Ascending aorta (tissue), 2 donors: ENCODE measurements around the gene TMX3. TPM values are rescaled to one million over a fixed set of nuclear protein-coding genes. Genes with fewer than 3 reads are reported as not detected.

ENCODE experiments used
- DNase-seq, 2 donors: peaks; one replicate each; pipeline ENCODE4 v3.0.0-alpha.2; 2019; ENCODE audit warnings: low spot score in 2 of 2
- H3K27ac ChIP-seq, 2 donors: fragments of 200-600 bp; sonication (generic); one replicate each; pipeline ENCODE4 v1.5.1; 2016 to 2017; ENCODE audit warnings: mild to moderate bottlenecking in 1 of 2
- H3K27me3 ChIP-seq: fragments of 200-600 bp; sonication (generic); one replicate; pipeline ENCODE4 v1.5.1; 2017
- H3K36me3 ChIP-seq, 2 donors: fragments of 200-600 bp; sonication (generic); one replicate each; pipeline ENCODE4 v1.5.1; 2016
- H3K4me1 ChIP-seq, 2 donors: fragments of 200-600 bp; sonication (generic); one replicate each; pipeline ENCODE4 v1.5.1; 2016 to 2017; ENCODE audit warnings: mild to moderate bottlenecking in 1 of 2
- H3K4me3 ChIP-seq, 2 donors: fragments of 200-600 bp; sonication (generic); one replicate each; pipeline ENCODE4 v1.5.1; 2016 to 2017; ENCODE audit warnings: mild to moderate bottlenecking in 1 of 2
- H3K9me3 ChIP-seq, 2 donors: fragments of 200-600 bp; sonication (generic); one replicate each; pipeline ENCODE4 v1.5.1; 2016
- CTCF ChIP-seq, 3 experiments: fragments of 200-600 bp in 2 of 3; fragments of 450-650 bp in 1 of 3; sonication (generic) in 2 of 3; IDR thresholded peaks; one replicate each; pipeline ENCODE4 v1.5.1; 2016 to 2019; ENCODE audit warnings: antibody characterized with exemption in 3 of 3, mild to moderate bottlenecking in 1 of 3, moderate library complexity in 1 of 3
- intact Hi-C: fragments of 100-400 bp; cut with DNase I; formaldehyde crosslinking; loops from one replicate; pipeline ENCODE4 v1.15.1; 2023
- total RNA-seq: library from RNA; depleted of rRNA; stranded (reverse); fragments of >200 nt; gene quantifications from one replicate; pipeline ENCODE4 v1.1.0, GENCODE V29; 2016

Gene TMX3
- total RNA-seq, 1 donor from 2014 or later = 12.9 TPM

GRCh38 chr18:68667121-68667520, 47.8 kb downstream of the TMX3 start:
- Histone ChIP-seq H3K4me1 (no peaks in the 10 kb centered on the region), H3K27ac (no peak overlapping the region), H3K4me3 (no peak overlapping the region), H3K36me3 (no peaks in the 10 kb centered on the region), H3K27me3 (no peaks in the 10 kb centered on the region), H3K9me3 (no peaks in the 10 kb centered on the region)
- DNase-seq = no peak
- no peak for TF ChIP-seq CTCF (IDR thresholded peaks at IDR 0.05)
- intact Hi-C loops = no loop called here

- H3K27ac ChIP-seq = no peak overlapping the region
- H3K27me3 ChIP-seq = no peaks in the 10 kb centered on the region
- H3K4me3 ChIP-seq = no peak overlapping the region
- DNase-seq = no peak
- intact Hi-C loops = no loop called here
- no peaks in the 10 kb centered on the region for H3K36me3 ChIP-seq
- no peaks in the 10 kb centered on the region for H3K4me1 ChIP-seq
- no peaks in the 10 kb centered on the region for H3K9me3 ChIP-seq
- TF ChIP-seq CTCF (IDR thresholded peaks at IDR 0.05) = no peak
Observed at GRCh38 chr18:68666381-68666780, 48.5 kb downstream of the TMX3 start.

DNA sequence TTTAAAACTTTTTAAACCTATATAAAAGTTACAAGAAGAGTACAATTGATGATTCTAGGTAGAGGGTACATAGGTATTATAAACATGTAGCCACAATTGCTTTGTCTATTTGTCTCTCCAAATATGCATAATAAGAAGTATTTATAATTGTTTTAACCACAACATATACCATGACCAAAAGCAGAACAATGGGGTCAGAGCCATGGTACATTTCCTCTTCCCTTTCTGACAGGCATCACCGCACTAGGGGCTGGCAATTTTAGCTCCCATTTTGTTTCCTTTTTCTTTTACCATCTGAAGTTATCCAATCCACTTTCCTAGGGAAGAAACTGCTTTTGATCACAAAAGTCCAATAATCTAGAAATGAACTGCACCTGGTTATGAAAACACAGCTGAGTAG, 49.3 kb downstream of the TMX3 start:
- Histone ChIP-seq H3K9me3 (no peaks in the 10 kb centered on the region), H3K36me3 (no peaks in the 10 kb centered on the region), H3K27me3 (no peaks in the 10 kb centered on the region), H3K27ac (no peak overlapping the region), H3K4me3 (no peak overlapping the region), H3K4me1 (no peaks in the 10 kb centered on the region)
- no peak for DNase-seq
- TF ChIP-seq CTCF (IDR thresholded peaks at IDR 0.05) = no peak
- intact Hi-C loops = no loop called here

DNA sequence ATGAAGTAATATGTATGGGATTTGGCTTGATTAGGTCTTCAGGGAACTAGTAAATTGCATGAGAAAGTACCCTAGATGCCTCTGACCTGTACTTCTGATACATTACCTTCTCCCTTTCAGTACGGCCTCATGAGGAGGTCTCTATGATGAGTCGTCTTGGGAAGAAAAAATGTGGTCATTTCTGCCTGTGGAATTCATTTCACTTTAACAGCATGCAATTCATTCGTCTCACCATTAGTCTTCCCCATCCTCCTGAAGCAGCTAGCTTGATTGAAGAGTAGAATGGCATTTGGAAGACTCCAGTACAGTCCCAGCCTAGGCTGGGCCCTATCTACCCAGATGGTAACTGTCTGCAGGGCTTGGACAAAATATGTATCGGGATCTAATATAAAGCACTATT, 52.2 kb downstream of the TMX3 start:
- no peak for TF ChIP-seq CTCF (IDR thresholded peaks at IDR 0.05)
- intact Hi-C loops = no loop called here
- no peaks in the 10 kb centered on the region for H3K4me1 ChIP-seq
- no peaks in the 10 kb centered on the region for H3K9me3 ChIP-seq
- no peak overlapping the region for H3K4me3 ChIP-seq
- no peaks in the 10 kb centered on the region for H3K27me3 ChIP-seq
- no peak overlapping the region for H3K27ac ChIP-seq
- no peak for DNase-seq
- H3K36me3 ChIP-seq = no peaks in the 10 kb centered on the region

- H3K36me3 ChIP-seq = no peaks in the 10 kb centered on the region
- H3K27me3 ChIP-seq = no peaks in the 10 kb centered on the region
- no peak overlapping the region for H3K4me3 ChIP-seq
- intact Hi-C loops = loop anchor here (1.0 kb wide), 1 partner anchor 1443 kb away; no protein-coding TSS in a partner anchor
- DNase-seq = no peak
- TF ChIP-seq CTCF (IDR thresholded peaks at IDR 0.05) = peak in 2 of 3 experiments; percentile 32 to 62
- no peak overlapping the region for H3K27ac ChIP-seq
- H3K4me1 ChIP-seq = no peaks in the 10 kb centered on the region
- no peaks in the 10 kb centered on the region for H3K9me3 ChIP-seq
Observed at GRCh38 chr18:68660354-68661183, 54.3 kb downstream of the TMX3 start.
